ENCODE data around the gene NKRF. TPM values are rescaled to one million over a fixed set of nuclear protein-coding genes. Genes with fewer than 3 reads are reported as not detected.

Gene NKRF
- total RNA-seq, 3 donors from 2014 or later (not counting 1 experiment from before 2014, with no cell fraction given) = 6.7 to 9.2 (median 6.9) TPM

DNA sequence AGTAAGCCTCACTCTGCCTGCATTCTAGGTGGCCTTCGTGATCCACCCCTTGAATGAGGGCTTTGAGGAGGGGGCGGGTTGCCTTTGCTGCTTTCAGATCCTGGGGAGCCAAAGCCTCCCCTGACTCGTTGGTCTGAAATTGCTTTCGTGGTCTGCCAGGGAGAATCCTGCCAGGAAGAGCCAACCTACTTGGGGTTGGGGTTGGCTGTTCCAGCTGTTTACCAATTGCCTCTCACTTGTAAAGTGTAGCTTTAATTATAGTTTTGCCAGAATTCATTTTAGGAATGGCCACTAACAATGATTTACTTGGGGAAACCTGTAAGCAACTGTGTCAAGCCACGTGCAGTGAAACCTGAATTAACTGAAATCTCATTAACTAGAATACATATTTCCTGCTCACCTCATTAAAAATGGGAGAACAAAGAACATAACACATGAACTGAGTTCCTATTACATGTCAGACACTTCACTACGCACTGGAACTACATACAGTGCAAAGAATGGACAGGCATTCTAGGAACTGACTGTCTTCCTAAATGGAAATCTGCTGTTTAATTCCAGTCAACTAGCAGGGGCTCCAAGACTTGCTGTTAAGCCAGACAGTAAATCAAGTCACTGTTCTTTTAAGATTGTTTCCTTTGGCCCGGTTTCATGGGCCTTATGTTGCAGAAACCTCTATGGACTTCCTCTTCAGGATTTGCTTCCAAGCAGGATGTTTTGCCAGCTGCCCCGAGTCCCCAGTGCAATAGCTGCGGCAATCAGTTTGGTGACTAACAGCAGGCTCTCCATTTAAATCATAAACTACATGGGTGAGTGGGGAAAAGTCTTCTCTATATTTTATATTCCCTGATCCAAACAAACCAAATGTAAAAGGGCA lies 16.4 kb upstream of the NKRF start:
- intact Hi-C loops (cut with micrococcal nuclease) = no loop called here
- Histone ChIP-seq H3K27ac (ENCODE audit: low read length) (no peak overlapping the region), H3K27me3 (ENCODE audit: control insufficient read depth, insufficient read depth, low read length) (no peaks in the 10 kb centered on the region), H3K36me3 (ENCODE audit: control insufficient read depth, insufficient read depth, low read length) (peaks cover 23% of the 10 kb centered on the region), H3K4me3 (ENCODE audit: low read length) (no peak overlapping the region), H3K9me3 (ENCODE audit: control insufficient read depth, insufficient read depth, low read length) (no peaks in the 10 kb centered on the region), H3K4me1 (ENCODE audit: control insufficient read depth, insufficient read depth, low read length) (peaks cover 6% of the 10 kb centered on the region)
- Mint-ChIP-seq H3K9me3 (no peaks in the 10 kb centered on the region), H3K36me3 (no peaks in the 10 kb centered on the region), H3K4me1 (peaks cover 0 to 9% of the 10 kb centered on the region in 2 donors), H3K4me3 (no peak overlapping the region), H3K27me3 (ENCODE audit: low read depth in 2 of 2) (no peaks in the 10 kb centered on the region), H3K27ac (no peak overlapping the region)
- TF ChIP-seq, protein P1, sequence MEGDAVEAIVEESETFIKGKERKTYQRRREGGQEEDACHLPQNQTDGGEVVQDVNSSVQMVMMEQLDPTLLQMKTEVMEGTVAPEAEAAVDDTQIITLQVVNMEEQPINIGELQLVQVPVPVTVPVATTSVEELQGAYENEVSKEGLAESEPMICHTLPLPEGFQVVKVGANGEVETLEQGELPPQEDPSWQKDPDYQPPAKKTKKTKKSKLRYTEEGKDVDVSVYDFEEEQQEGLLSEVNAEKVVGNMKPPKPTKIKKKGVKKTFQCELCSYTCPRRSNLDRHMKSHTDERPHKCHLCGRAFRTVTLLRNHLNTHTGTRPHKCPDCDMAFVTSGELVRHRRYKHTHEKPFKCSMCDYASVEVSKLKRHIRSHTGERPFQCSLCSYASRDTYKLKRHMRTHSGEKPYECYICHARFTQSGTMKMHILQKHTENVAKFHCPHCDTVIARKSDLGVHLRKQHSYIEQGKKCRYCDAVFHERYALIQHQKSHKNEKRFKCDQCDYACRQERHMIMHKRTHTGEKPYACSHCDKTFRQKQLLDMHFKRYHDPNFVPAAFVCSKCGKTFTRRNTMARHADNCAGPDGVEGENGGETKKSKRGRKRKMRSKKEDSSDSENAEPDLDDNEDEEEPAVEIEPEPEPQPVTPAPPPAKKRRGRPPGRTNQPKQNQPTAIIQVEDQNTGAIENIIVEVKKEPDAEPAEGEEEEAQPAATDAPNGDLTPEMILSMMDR (IDR thresholded peaks at IDR 0.05) = no peak
- ATAC-seq (no peak), DNase-seq (no peak)
- 66% methylated on average over 7 of the region's 9 CpGs for WGBS (ENCODE audit: insufficient coverage)

DNA sequence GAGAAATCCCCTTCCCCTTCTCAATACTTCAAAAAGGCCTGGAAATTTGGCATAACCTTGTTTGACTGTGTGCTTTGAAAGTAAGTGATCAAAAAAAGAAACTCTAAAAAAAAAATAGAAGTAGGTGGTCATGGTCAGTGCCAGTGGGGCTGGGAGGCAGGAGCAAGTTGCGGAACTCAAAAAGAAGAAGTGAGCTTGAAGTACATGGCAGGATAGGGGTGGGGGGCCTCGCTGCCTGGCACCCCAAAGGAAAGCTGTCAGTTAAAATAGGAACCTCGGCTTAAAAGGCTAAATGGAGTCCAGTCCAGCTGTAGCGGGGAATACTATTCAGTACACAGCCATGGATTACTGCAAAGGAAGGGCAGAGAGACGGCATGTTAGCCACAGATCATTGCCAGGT lies 12.2 kb upstream of the NKRF start:
- Histone ChIP-seq H3K4me3 (ENCODE audit: low read length) (no peak overlapping the region), H3K27ac (ENCODE audit: low read length) (no peak overlapping the region), H3K9me3 (ENCODE audit: control insufficient read depth, insufficient read depth, low read length) (no peaks in the 10 kb centered on the region), H3K36me3 (ENCODE audit: control insufficient read depth, insufficient read depth, low read length) (peaks cover 5% of the 10 kb centered on the region), H3K27me3 (ENCODE audit: control insufficient read depth, insufficient read depth, low read length) (no peaks in the 10 kb centered on the region), H3K4me1 (ENCODE audit: control insufficient read depth, insufficient read depth, low read length) (peaks cover 6% of the 10 kb centered on the region)
- 61% methylated on average over 5 of the region's 5 CpGs for WGBS (ENCODE audit: insufficient coverage)
- H3K4me1 Mint-ChIP-seq = peaks cover 5 to 15% of the 10 kb centered on the region in 2 donors
- ATAC-seq = no peak
- peak overlapping the region; percentile 44 to 57 for H3K27ac Mint-ChIP-seq
- no peaks in the 10 kb centered on the region for H3K36me3 Mint-ChIP-seq
- DNase-seq = no peak
- no peaks in the 10 kb centered on the region for H3K9me3 Mint-ChIP-seq
- TF ChIP-seq, protein P1 (IDR thresholded peaks at IDR 0.05) = no peak
- intact Hi-C loops (cut with micrococcal nuclease) = no loop called here
- no peaks in the 10 kb centered on the region for H3K27me3 Mint-ChIP-seq (ENCODE audit: low read depth in 2 of 2)
- no peak overlapping the region for H3K4me3 Mint-ChIP-seq

DNA sequence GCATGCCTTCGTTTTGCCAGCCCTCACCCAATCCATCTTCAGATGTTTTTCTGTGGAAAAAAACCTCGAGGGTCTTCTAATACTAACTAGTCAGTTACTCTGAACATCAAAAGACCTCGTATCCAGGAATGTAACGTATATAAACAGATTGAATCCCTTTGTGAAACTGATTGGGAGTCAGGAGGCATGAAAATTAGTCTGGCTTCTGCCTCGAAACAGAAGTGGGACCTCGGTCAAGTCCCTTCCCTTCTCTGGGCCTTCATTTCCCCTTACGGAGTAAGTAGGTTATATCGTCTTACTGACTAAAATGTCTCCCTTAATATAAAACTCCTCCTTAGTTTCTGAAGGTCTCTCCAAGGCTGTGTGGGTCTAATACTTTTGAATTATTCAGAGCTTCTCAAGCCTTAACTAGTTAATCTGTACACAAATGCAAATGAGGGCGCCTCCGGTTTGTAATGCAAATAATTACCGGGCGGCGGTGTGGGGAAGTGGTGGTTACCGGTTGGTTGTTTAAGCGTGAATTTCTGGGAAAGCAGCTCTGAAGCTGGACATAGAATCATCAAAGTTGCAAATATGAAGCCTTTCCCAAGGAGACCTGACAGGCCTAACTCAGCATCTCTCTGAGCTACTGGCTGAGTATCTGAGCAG lies 11.4 kb upstream of the NKRF start:
- H3K4me3 Mint-ChIP-seq = no peak overlapping the region
- ATAC-seq (no peak), DNase-seq (no peak)
- H3K27me3 Mint-ChIP-seq (ENCODE audit: low read depth in 2 of 2) = no peaks in the 10 kb centered on the region
- peak overlapping the region; percentile 44 to 57 for H3K27ac Mint-ChIP-seq
- Histone ChIP-seq H3K27ac (ENCODE audit: low read length) (peak overlapping the region; percentile 1), H3K4me3 (ENCODE audit: low read length) (no peak overlapping the region), H3K9me3 (ENCODE audit: control insufficient read depth, insufficient read depth, low read length) (no peaks in the 10 kb centered on the region), H3K27me3 (ENCODE audit: control insufficient read depth, insufficient read depth, low read length) (no peaks in the 10 kb centered on the region), H3K4me1 (ENCODE audit: control insufficient read depth, insufficient read depth, low read length) (peaks cover 6% of the 10 kb centered on the region), H3K36me3 (ENCODE audit: control insufficient read depth, insufficient read depth, low read length) (peaks cover 5% of the 10 kb centered on the region)
- no peaks in the 10 kb centered on the region for H3K36me3 Mint-ChIP-seq
- WGBS (ENCODE audit: insufficient coverage) = 38% methylated on average over 9 of the region's 15 CpGs
- peaks cover 5 to 15% of the 10 kb centered on the region in 2 donors for H3K4me1 Mint-ChIP-seq
- TF ChIP-seq, protein P1 (IDR thresholded peaks at IDR 0.05) = no peak
- no peaks in the 10 kb centered on the region for H3K9me3 Mint-ChIP-seq
- intact Hi-C loops (cut with micrococcal nuclease) = no loop called here

Data from natural killer cell (primary cell).